ENCODE data around the gene UNCX. TPM values are rescaled to one million over a fixed set of nuclear protein-coding genes. Genes with fewer than 3 reads are reported as not detected.
"Not testable (repeated sequence)": the region's sequence is repeated elsewhere in the genome, so short reads cannot be mapped to it uniquely, and the experiment has no call there.

Gene UNCX
- total and polyA plus RNA-seq, 9 of the 15 experiments (the other 6 are each of a cell fraction or from before 2014, with no cell fraction given) = not detected

GRCh38 chr7:1204460-1205140, 28.1 kb upstream of the UNCX start:
- Histone ChIP-seq H4K20me1 (replicated peaks; ENCODE audit: control insufficient read depth, insufficient read depth, low read length) (no peaks in the 10 kb centered on the region), H3K36me3 (ENCODE audit: control insufficient read depth, insufficient read depth, low read length) (no peaks in the 10 kb centered on the region), H3K79me2 (ENCODE audit: control insufficient read depth, insufficient read depth, low read length) (no peaks in the 10 kb centered on the region), H3K9me1 (ENCODE audit: control insufficient read depth, insufficient read depth, low read length) (no peaks in the 10 kb centered on the region), H3K27me3 (ENCODE audit: control insufficient read depth in 2 of 2, insufficient read depth in 2 of 2, low read length in 2 of 2) (peaks cover 19 to 61% of the 10 kb centered on the region in 2 experiments), H3K9me3 (replicated peaks; ENCODE audit: control insufficient read depth, insufficient read depth, low read depth, low read length) (no peaks in the 10 kb centered on the region), H3K27ac (ENCODE audit: extremely low read depth, low read depth, low read length) (no peak overlapping the region), H3K9ac (ENCODE audit: insufficient read depth in 1 of 2, low read depth in 2 of 2, low read length in 2 of 2) (no peak overlapping the region), H3K4me3 (no peak overlapping the region), H3K4me1 (replicated peaks in 1 of 2; ENCODE audit: control insufficient read depth in 2 of 2, insufficient read depth in 2 of 2, low read length in 2 of 2) (peaks cover 0 to 6% of the 10 kb centered on the region in 2 experiments; a peak in 2 of 5 replicates), H2AFZ (ENCODE audit: low read depth, low read length) (no peak overlapping the region), H3K4me2 (ENCODE audit: insufficient read depth, low read length) (no peak overlapping the region)
- intact Hi-C loops (cut with micrococcal nuclease) = no loop called here
- in situ Hi-C loops (cut with MboI) = no loop called here
- ChIA-PET POLR2A (interaction anchor here (1.0 kb wide), 1 partner anchor 10 kb away, joined by 5 read pairs; no protein-coding TSS in a partner anchor), CTCF (ENCODE audit: low intra/inter-chr PET ratio) (no interaction called here)
- 11% methylated on average over 19 of the region's 19 CpGs for WGBS (ENCODE audit: insufficient coverage, low coverage, missing lambda C conversion rate)
- no peak for FAIRE-seq
- DNase-seq (ENCODE audit: extremely low read depth in 1 of 4, low spot score in 3 of 4) = no peak
- no peak for ATAC-seq
- TF ChIP-seq ELK1 (CRISPR knock-in tag; IDR thresholded peaks at IDR 0.05) = no peak
- BruUV-seq (replicated peaks) = no TSS peak

GRCh38 chr7:1205742-1206141, 26.9 kb upstream of the UNCX start:
- intact Hi-C loops (cut with micrococcal nuclease); H3K4me3 ChIP-seq; H2AFZ ChIP-seq (ENCODE audit: low read depth, low read length); H3K9me1 ChIP-seq (ENCODE audit: control insufficient read depth, insufficient read depth, low read length); CTCF ChIA-PET (ENCODE audit: low intra/inter-chr PET ratio); ATAC-seq; H3K36me3 ChIP-seq (ENCODE audit: control insufficient read depth, insufficient read depth, low read length); H3K4me2 ChIP-seq (ENCODE audit: insufficient read depth, low read length); FAIRE-seq; H3K79me2 ChIP-seq (ENCODE audit: control insufficient read depth, insufficient read depth, low read length); H4K20me1 ChIP-seq (replicated peaks; ENCODE audit: control insufficient read depth, insufficient read depth, low read length); H3K27ac ChIP-seq (ENCODE audit: extremely low read depth, low read depth, low read length); H3K9me3 ChIP-seq (replicated peaks; ENCODE audit: control insufficient read depth, insufficient read depth, low read depth, low read length); in situ Hi-C loops (cut with MboI); H3K9ac ChIP-seq (ENCODE audit: insufficient read depth in 1 of 2, low read depth in 2 of 2, low read length in 2 of 2); H3K4me1 ChIP-seq (replicated peaks in 1 of 2; ENCODE audit: control insufficient read depth in 2 of 2, insufficient read depth in 2 of 2, low read length in 2 of 2); DNase-seq (ENCODE audit: extremely low read depth in 1 of 4, low spot score in 3 of 4); BruUV-seq (replicated peaks): not testable (repeated sequence)
- H3K27me3 ChIP-seq (ENCODE audit: control insufficient read depth in 2 of 2, insufficient read depth in 2 of 2, low read length in 2 of 2) = peaks cover 22 to 60% of the 10 kb centered on the region in 2 experiments
- 6% methylated on average over 5 of the region's 7 CpGs for WGBS (ENCODE audit: insufficient coverage, low coverage, missing lambda C conversion rate)
- POLR2A ChIA-PET = interaction anchor here (1.0 kb wide), 1 partner anchor 9 kb away, joined by 5 read pairs; no protein-coding TSS in a partner anchor
